ENCODE data around the gene MDK. TPM values are rescaled to one million over a fixed set of nuclear protein-coding genes. Genes with fewer than 3 reads are reported as not detected.

Gene MDK
- total RNA-seq, 1 experiment from 2014 or later = 399 TPM

DNA sequence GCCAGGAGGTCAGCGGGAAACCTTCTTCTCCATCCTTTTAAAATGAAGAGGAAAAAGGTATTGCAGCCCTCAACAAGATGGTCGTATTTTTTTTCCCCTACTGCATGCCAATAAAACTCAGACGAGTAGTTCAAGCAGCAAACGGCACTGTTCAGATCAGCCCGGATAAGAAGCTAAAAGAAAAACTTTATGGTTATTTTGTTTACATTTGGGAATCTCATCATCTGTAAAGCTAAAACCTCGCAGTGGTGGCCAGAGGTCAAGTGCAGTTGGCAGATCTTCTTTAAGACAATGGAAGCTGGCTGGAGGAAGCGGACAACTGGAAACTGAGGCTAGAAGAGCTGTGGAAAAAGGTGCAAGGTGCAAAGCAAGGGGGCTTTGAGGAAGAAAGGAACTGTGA is 41.1 kb downstream of the MDK start:
- Histone ChIP-seq H3K36me3 (ENCODE audit: low read depth) (0 out of 2 replicates have a peak, but pooled peaks cover 7% of the 10 kb centered on the region), H3K9me2 (ENCODE audit: insufficient read depth) (no peaks in the 10 kb centered on the region), H4K20me1 (ENCODE audit: insufficient read depth) (peaks cover 7% of the 10 kb centered on the region; the same call in 1 of the 2 replicates), H3K79me2 (ENCODE audit: low read depth) (no peaks in the 10 kb centered on the region), H3K4me1 (replicated peaks; ENCODE audit: insufficient read depth) (no peaks in the 10 kb centered on the region), H3K9me3 (ENCODE audit: insufficient read depth, low read depth) (no peaks in the 10 kb centered on the region), H3F3A (ENCODE audit: insufficient read depth, low read depth) (no peaks in the 10 kb centered on the region; the same call in 1 of the 2 replicates), H2AFZ (no peak overlapping the region), H3K4me2 (no peak overlapping the region), H3K27me3 (ENCODE audit: insufficient read depth, low read depth) (no peaks in the 10 kb centered on the region), H3K4me3 (no peak overlapping the region), H3K27ac (no peak overlapping the region)
- TF ChIP-seq EZH2 (IDR thresholded peaks at IDR 0.05; ENCODE audit: low read depth) = no peak
- TF ChIP-seq, protein P1, sequence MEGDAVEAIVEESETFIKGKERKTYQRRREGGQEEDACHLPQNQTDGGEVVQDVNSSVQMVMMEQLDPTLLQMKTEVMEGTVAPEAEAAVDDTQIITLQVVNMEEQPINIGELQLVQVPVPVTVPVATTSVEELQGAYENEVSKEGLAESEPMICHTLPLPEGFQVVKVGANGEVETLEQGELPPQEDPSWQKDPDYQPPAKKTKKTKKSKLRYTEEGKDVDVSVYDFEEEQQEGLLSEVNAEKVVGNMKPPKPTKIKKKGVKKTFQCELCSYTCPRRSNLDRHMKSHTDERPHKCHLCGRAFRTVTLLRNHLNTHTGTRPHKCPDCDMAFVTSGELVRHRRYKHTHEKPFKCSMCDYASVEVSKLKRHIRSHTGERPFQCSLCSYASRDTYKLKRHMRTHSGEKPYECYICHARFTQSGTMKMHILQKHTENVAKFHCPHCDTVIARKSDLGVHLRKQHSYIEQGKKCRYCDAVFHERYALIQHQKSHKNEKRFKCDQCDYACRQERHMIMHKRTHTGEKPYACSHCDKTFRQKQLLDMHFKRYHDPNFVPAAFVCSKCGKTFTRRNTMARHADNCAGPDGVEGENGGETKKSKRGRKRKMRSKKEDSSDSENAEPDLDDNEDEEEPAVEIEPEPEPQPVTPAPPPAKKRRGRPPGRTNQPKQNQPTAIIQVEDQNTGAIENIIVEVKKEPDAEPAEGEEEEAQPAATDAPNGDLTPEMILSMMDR (conservative IDR thresholded peaks at IDR 0.05) = no peak
- DNase-seq = no peak
- ChIA-PET CTCF (no interaction called here), POLR2A (ENCODE audit: unreplicated experiment) (no interaction called here)
- intact Hi-C loops (cut with micrococcal nuclease; ENCODE audit: unreplicated experiment) = no loop called here
- no TSS peak for BruUV-seq (replicated peaks)

DNA sequence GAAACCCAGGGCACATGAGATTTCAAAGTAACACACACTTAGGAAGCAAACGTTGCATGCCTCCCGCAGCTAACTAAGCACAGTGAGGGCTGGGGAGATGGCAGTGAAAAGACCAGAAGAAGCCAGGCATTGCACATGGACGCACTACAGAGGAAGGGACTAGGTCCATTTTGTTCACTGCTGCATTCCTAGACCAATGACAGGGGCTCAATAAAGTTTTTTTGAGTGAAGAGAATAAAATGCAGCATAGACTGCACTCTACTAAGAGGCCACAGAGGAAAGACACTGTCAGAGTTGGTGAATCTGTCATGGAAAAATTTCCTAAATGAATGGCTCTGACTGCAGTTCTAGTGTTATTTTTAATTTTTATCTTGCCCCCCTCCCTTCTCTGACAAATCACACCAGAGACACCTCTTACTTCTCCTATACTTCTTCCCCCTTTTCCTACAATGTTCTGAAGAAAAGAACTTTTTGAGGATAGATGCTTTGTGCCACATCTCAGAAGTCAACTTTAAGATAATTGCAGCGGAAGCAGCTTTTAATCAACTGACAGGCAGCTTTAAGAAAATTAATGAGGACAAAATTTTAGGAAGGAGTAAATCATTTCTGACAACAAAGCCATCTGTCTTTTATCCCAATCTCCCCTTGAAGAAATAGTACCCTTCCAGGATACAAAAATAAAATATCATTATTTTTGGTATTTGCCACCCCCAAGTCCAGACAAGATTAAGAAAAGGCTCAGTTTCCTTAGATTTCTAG is 44.9 kb downstream of the MDK start:
- Histone ChIP-seq H3K9me3 (ENCODE audit: insufficient read depth, low read depth) (no peaks in the 10 kb centered on the region), H4K20me1 (ENCODE audit: insufficient read depth) (no peaks in the 10 kb centered on the region), H2AFZ (no peak overlapping the region), H3K27ac (no peak overlapping the region), H3K9me2 (ENCODE audit: insufficient read depth) (no peaks in the 10 kb centered on the region), H3K79me2 (ENCODE audit: low read depth) (no peaks in the 10 kb centered on the region), H3K4me3 (no peak overlapping the region), H3K27me3 (ENCODE audit: insufficient read depth, low read depth) (no peaks in the 10 kb centered on the region), H3K4me1 (replicated peaks; ENCODE audit: insufficient read depth) (no peaks in the 10 kb centered on the region), H3F3A (ENCODE audit: insufficient read depth, low read depth) (no peaks in the 10 kb centered on the region; the same call in 1 of the 2 replicates), H3K36me3 (ENCODE audit: low read depth) (peaks cover 9% of the 10 kb centered on the region; the same call in 1 of the 2 replicates), H3K4me2 (no peak overlapping the region)
- CTCF ChIA-PET = no interaction called here
- DNase-seq = no peak
- intact Hi-C loops (cut with micrococcal nuclease; ENCODE audit: unreplicated experiment) = no loop called here
- no TSS peak for BruUV-seq (replicated peaks)
- TF ChIP-seq, protein P1 (conservative IDR thresholded peaks at IDR 0.05) = no peak
- no peak for TF ChIP-seq EZH2 (IDR thresholded peaks at IDR 0.05; ENCODE audit: low read depth)
- POLR2A ChIA-PET (ENCODE audit: unreplicated experiment) = no interaction called here

DNA sequence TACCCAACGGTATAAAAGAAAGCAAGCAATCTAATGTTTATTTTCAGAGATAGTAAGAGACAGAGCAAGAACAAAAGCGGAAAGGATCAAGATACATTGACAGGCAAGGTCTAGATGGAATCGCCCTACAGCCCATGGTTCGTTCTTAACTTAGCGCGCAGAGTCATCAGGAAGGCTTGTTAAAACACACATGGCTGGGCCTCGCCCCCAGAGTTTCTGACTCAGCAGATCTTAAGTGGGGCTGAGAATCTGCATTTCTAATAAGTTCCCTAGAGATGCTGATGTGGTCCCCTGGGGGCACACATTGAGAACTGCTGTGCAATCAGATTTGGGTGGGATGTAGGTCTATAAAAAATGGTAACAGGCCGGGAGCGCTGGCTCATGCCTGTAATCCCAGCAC is 45.9 kb downstream of the MDK start:
- H2AFZ ChIP-seq = no peak overlapping the region
- TF ChIP-seq EZH2 (IDR thresholded peaks at IDR 0.05; ENCODE audit: low read depth) = no peak
- TF ChIP-seq, protein P1 (conservative IDR thresholded peaks at IDR 0.05) = no peak

More for the DNA sequence above, 45.9 kb downstream of the MDK start:
- Histone ChIP-seq H3F3A (ENCODE audit: insufficient read depth, low read depth) (no peaks in the 10 kb centered on the region), H3K27ac (no peak overlapping the region), H3K4me2 (no peak overlapping the region), H3K9me2 (ENCODE audit: insufficient read depth) (no peaks in the 10 kb centered on the region), H3K9me3 (ENCODE audit: insufficient read depth, low read depth) (no peaks in the 10 kb centered on the region), H4K20me1 (ENCODE audit: insufficient read depth) (0 out of 2 replicates have a peak, but pooled peaks cover 2% of the 10 kb centered on the region), H3K36me3 (ENCODE audit: low read depth) (peaks cover 8% of the 10 kb centered on the region; the same call in 1 of the 2 replicates), H3K79me2 (ENCODE audit: low read depth) (no peaks in the 10 kb centered on the region), H3K27me3 (ENCODE audit: insufficient read depth, low read depth) (no peaks in the 10 kb centered on the region), H3K4me3 (no peak overlapping the region), H3K4me1 (replicated peaks; ENCODE audit: insufficient read depth) (no peaks in the 10 kb centered on the region)
- no peak for DNase-seq
- BruUV-seq (replicated peaks) = no TSS peak
- intact Hi-C loops (cut with micrococcal nuclease; ENCODE audit: unreplicated experiment) = no loop called here
- ChIA-PET POLR2A (ENCODE audit: unreplicated experiment) (no interaction called here), CTCF (no interaction called here)
